Effector memory CD4-positive, alpha-beta T cell (primary cell): Measurements from ENCODE around the gene KIF21B.

Experiments
- DNase-seq, 3 donors: peaks; one replicate each; pipeline ENCODE4 v3.0.0-alpha.2; 2020
- H3K27ac ChIP-seq: 2 replicates; pipeline ENCODE4 v1.7.0; 2013; ENCODE audit warnings: mild to moderate bottlenecking, low read length, moderate library complexity; ENCODE audit not compliant: insufficient read depth, poor library complexity, severe bottlenecking
- H3K27me3 ChIP-seq: replicated peaks from 2 replicates; pipeline ENCODE4 v1.7.0; 2013; ENCODE audit warnings: mild to moderate bottlenecking, low read length; ENCODE audit not compliant: insufficient read depth, control insufficient read depth, poor library complexity, severe bottlenecking
- H3K36me3 ChIP-seq: 2 replicates; pipeline ENCODE4 v1.7.0; 2013; ENCODE audit warnings: mild to moderate bottlenecking, low read length, moderate library complexity; ENCODE audit not compliant: control insufficient read depth, insufficient read depth
- H3K4me1 ChIP-seq: 2 replicates; pipeline ENCODE4 v1.7.0; 2013; ENCODE audit warnings: low read length, mild to moderate bottlenecking; ENCODE audit not compliant: control insufficient read depth, insufficient read depth, poor library complexity, severe bottlenecking
- H3K4me3 ChIP-seq: 2 replicates; pipeline ENCODE4 v1.7.0; 2013; ENCODE audit warnings: low read length, low read depth, mild to moderate bottlenecking; ENCODE audit not compliant: insufficient read depth, poor library complexity, severe bottlenecking
- H3K9me3 ChIP-seq: 2 replicates; pipeline ENCODE4 v1.7.0; 2013; ENCODE audit warnings: mild to moderate bottlenecking, low read length, moderate library complexity; ENCODE audit not compliant: control insufficient read depth

KIF21B gene

GRCh38 chr1:201013031-201013485 is 10.5 kb downstream of the KIF21B start:
- no peaks in the 10 kb centered on the region for H3K27me3 ChIP-seq
- H3K4me1 ChIP-seq = peaks cover 71% of the 10 kb centered on the region
- no peak for DNase-seq
- peaks cover 13% of the 10 kb centered on the region for H3K36me3 ChIP-seq
- no peak overlapping the region for H3K4me3 ChIP-seq
- no peaks in the 10 kb centered on the region for H3K9me3 ChIP-seq
- H3K27ac ChIP-seq = no peak overlapping the region

- Histone ChIP-seq H3K27me3 (no peaks in the 10 kb centered on the region), H3K4me3 (no peak overlapping the region), H3K36me3 (peaks cover 13% of the 10 kb centered on the region), H3K9me3 (no peaks in the 10 kb centered on the region), H3K27ac (no peak overlapping the region), H3K4me1 (peaks cover 56% of the 10 kb centered on the region)
- no peak for DNase-seq
These were observed 11.9 kb downstream of the KIF21B start for GRCh38 chr1:201011616-201012015.

GRCh38 chr1:201009962-201010645 is 13.4 kb downstream of the KIF21B start:
- Histone ChIP-seq H3K36me3 (peaks cover 28% of the 10 kb centered on the region), H3K4me3 (no peak overlapping the region), H3K27me3 (no peaks in the 10 kb centered on the region), H3K4me1 (peaks cover 41% of the 10 kb centered on the region), H3K27ac (no peak overlapping the region), H3K9me3 (no peaks in the 10 kb centered on the region)
- no peak for DNase-seq

GRCh38 chr1:201008666-201009360 is 14.7 kb downstream of the KIF21B start:
- Histone ChIP-seq H3K9me3 (no peaks in the 10 kb centered on the region), H3K4me1 (peaks cover 35% of the 10 kb centered on the region), H3K27me3 (no peaks in the 10 kb centered on the region), H3K36me3 (peaks cover 41% of the 10 kb centered on the region), H3K27ac (no peak overlapping the region), H3K4me3 (no peak overlapping the region)
- DNase-seq = no peak

- Histone ChIP-seq H3K27ac (no peak overlapping the region), H3K27me3 (no peaks in the 10 kb centered on the region), H3K36me3 (peaks cover 54% of the 10 kb centered on the region), H3K4me3 (no peak overlapping the region), H3K4me1 (peaks cover 22% of the 10 kb centered on the region), H3K9me3 (no peaks in the 10 kb centered on the region)
- DNase-seq = no peak
These were observed 16.0 kb downstream of the KIF21B start for GRCh38 chr1:201007481-201007880.

GRCh38 chr1:201006450-201006849 is 17.1 kb downstream of the KIF21B start:
- H3K4me3 ChIP-seq = no peak overlapping the region
- peaks cover 13% of the 10 kb centered on the region for H3K4me1 ChIP-seq
- no peak overlapping the region for H3K27ac ChIP-seq
- DNase-seq = no peak
- H3K36me3 ChIP-seq = peaks cover 63% of the 10 kb centered on the region
- no peaks in the 10 kb centered on the region for H3K9me3 ChIP-seq
- H3K27me3 ChIP-seq = no peaks in the 10 kb centered on the region

GRCh38 chr1:201004732-201005131 is 18.8 kb downstream of the KIF21B start:
- peaks cover 4% of the 10 kb centered on the region for H3K4me1 ChIP-seq
- H3K36me3 ChIP-seq = peaks cover 71% of the 10 kb centered on the region
- no peak overlapping the region for H3K4me3 ChIP-seq
- H3K9me3 ChIP-seq = no peaks in the 10 kb centered on the region
- no peaks in the 10 kb centered on the region for H3K27me3 ChIP-seq
- DNase-seq = no peak
- no peak overlapping the region for H3K27ac ChIP-seq

GRCh38 chr1:201004154-201004553 is 19.4 kb downstream of the KIF21B start:
- Histone ChIP-seq H3K36me3 (peaks cover 71% of the 10 kb centered on the region), H3K27ac (no peak overlapping the region), H3K4me3 (no peak overlapping the region), H3K27me3 (no peaks in the 10 kb centered on the region), H3K9me3 (no peaks in the 10 kb centered on the region), H3K4me1 (no peaks in the 10 kb centered on the region)
- no peak for DNase-seq

- Histone ChIP-seq H3K4me3 (no peak overlapping the region), H3K9me3 (no peaks in the 10 kb centered on the region), H3K4me1 (no peaks in the 10 kb centered on the region), H3K36me3 (peaks cover 84% of the 10 kb centered on the region), H3K27ac (no peak overlapping the region), H3K27me3 (no peaks in the 10 kb centered on the region)
- no peak for DNase-seq
These were observed 21.0 kb downstream of the KIF21B start for GRCh38 chr1:201002510-201002909.

- Histone ChIP-seq H3K4me3 (no peak overlapping the region), H3K4me1 (no peaks in the 10 kb centered on the region), H3K36me3 (peaks cover 90% of the 10 kb centered on the region), H3K9me3 (no peaks in the 10 kb centered on the region), H3K27ac (no peak overlapping the region), H3K27me3 (no peaks in the 10 kb centered on the region)
- DNase-seq = no peak
These were observed 21.6 kb downstream of the KIF21B start for GRCh38 chr1:201001962-201002361.
